ENCODE results near the gene LMO1.

The LMO1 gene

DNA sequence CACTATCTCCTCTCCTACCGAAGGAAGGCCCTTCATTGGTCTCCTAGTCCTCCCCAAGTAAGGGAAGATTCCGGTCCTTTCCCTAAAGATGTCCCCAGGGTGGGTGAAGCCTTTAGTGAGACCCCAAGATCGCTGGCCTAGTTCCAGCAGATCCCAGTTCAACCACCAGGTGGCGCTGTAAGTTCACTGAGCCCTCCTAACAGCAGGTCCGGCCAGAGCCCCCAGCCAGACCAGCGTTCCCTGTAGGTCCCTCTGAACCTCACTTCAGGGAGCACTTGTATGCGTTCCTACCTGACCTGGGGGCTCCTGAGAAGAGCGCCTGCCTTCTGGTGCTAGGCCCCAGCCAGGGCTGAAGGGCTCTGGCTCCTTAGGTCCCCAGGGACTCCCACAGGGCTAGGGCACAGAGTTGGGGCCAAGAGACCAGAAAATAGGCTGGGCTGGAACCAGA is 38.1 kb downstream of the LMO1 start:
- DNase-seq = peak; percentile 15

DNA sequence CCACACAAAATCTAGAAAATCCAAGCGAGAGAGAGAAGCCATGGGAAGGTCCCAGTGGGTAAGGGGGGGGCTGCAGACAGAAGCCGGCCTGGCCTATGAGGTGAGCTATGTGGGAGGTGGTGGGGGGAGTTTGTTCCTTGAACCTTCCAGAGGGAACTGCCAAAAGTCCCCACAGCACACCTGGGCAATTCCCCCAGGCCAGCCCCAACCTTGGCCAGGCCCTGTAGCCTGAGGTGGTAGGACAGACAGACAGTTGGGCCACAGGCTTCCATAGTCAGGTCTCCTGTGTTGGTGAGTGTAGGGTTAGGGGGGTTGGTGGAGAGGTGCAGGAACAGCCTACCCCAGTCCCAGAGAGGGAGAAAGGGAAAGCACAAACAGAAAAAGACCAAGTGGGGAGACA is 39.0 kb downstream of the LMO1 start:
- no peak for DNase-seq

DNA sequence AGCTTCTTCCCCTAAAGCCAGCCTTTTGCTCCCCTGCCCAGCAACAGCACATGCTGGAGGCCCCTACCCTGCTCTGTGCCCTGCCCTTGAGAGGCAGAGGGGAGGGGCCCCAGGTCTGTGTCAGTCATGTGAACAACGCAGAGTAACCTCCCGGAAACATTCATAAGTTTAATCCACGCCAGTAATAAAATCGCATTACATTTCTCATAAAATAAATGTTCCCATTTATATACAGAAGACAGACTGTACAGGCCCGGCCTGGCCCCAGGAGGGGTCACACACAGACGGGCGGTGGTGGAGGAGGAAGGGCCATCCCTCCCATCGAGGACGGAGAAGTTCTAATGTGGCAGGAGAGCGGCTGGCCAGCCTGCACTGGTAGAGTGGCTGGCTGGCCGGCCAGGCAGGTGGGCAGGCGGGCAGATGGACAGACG is 39.5 kb downstream of the LMO1 start:
- DNase-seq = no peak

DNA sequence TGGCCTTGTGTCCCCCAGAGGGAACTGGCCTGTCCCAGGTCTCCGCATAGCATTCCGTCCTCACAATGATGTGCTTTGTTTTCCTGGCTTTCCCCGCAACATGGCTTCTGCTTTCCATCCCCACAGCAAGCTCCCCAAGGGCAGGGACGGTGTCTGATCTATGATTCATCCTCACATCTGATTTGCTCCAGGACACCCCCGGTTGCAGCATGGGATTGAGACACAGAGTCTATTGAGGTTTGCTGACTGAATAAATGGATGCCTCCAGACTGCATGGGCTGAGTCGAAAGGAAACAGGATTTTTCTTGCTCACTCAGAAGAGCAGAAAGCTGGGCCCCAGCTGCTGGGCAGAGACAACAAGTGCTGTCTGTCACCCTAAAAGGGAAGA is 40.2 kb downstream of the LMO1 start:
- DNase-seq = no peak

DNA sequence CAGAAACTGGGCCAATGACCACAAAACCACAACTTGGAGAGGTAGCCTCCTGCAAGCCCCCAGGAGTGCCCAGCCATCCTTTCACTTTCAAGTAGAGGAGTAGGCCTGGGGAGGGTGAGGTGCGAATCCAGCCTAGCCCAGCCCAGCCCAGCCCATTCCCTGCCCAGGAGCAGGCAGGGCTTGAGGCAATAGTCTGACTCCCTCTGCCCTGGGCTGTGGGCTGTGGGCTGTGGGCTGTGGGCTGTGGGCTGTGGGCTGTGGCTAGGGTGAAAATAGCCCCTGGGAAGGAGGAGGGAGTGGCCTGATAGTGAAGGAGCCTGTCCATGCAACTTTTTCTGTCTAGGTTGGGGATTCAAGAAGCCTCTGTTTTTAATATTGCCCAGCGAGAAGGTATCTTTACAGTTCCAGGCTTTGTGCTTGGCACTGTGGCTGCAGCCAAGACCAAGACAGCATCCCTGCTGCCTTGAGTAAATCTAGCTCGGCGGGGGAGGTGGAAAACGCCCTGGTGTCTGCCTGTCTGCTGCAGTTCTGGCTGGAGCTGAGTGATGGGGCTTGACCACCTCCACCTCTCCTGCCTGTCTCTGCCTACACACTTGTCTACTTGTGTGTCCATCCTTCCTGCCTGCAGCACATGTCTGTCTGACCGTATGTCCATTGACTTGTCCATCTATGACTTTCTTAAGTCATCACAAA is 40.7 kb downstream of the LMO1 start:
- no peak for DNase-seq

DNA sequence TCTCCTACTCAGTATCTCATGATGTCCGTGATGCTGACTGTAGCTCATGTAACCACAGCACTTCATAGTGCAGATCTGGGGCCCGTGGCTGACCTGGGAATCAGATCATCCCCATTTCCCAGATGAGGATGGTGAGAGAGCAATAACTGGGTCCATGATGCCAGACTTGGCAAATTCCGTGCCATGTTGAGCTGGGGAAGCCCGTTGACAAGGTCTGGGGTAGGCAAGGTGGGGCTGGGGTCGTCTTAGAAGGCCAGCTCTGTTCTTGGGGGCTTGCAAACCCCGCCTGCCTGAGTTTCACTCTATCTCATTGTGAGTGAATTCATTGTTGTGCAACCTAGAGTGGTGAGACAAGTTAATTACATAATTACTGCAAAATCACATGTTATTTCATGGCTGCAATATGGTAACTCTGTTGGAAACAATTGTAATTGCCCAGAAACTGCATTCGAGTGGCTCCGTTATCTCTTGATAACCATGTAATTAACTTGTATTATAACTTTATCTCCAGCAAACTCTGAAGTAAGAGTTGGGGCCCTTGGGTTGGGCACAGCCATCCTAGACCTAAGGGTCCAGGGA is 41.7 kb downstream of the LMO1 start:
- DNase-seq = no peak

DNA sequence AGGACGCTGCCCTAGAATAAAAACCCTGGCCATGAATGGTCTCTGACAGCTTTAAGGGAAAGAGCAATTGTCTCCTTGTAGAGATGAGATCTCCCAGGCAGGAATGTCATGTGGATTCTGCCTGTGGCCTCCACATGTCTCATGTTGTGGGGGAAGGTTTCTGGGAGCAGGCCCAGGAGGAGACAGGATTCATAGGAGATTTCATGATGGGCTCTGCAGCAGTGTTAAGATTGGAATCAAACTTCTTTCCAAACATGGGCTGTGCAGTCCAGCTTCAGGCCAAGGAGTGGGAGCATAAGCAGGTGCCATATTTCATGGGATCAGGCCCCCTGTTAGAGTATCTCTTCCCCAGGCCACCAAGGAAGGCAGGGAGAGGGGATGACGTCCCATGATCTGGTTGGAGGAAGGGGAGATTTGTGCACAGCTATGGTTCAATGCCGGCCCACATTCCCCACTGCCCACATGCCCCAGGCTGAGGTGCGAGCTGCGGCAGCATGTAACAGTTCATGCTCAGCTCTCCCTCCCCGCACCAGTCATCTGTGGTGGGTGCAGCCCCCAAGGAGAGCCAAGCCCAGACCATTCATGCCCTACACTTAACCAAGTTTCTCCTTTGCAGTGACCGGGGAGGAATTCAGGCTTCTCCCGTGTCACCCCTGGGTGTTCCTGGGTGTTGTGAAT is 42.5 kb downstream of the LMO1 start:
- no peak for DNase-seq

DNA sequence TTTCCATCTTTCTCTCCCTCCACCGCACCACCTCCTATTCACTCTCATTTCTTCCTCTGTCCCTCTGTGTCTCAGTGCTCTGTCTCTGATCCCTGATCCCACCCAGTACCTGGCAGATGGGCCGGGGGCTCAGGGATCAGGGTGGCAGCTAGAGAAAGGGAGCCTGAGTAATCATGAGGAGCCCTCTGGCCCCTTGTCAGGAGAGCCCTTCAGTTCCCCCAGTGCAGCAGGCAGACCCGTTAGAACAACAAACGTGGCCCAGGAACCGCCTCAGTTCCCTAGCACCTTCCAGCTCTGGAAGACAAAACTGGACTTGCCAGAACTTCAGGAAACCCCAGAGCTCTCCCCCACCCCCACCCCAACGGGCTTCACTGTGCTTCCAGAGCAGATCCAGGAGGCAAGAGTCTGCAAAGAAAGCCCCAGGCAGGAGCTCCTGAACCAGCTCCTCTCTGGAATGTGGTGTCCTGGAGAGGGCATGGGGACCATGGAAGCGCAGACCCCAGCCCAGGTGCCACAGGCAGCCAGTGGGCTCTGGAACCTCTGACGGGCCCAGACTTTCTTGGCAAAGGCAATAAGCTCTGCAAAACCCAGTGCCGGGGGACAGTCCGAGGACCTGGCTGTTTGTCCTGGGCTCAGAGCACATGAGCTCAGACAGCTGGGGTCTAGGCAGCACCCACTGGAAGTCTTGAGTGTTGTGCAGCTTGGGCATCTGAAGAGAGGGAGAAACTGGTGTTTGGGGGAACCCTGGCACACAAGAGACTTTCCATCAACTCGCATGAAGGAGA is 43.2 kb downstream of the LMO1 start:
- no peak for DNase-seq

DNA sequence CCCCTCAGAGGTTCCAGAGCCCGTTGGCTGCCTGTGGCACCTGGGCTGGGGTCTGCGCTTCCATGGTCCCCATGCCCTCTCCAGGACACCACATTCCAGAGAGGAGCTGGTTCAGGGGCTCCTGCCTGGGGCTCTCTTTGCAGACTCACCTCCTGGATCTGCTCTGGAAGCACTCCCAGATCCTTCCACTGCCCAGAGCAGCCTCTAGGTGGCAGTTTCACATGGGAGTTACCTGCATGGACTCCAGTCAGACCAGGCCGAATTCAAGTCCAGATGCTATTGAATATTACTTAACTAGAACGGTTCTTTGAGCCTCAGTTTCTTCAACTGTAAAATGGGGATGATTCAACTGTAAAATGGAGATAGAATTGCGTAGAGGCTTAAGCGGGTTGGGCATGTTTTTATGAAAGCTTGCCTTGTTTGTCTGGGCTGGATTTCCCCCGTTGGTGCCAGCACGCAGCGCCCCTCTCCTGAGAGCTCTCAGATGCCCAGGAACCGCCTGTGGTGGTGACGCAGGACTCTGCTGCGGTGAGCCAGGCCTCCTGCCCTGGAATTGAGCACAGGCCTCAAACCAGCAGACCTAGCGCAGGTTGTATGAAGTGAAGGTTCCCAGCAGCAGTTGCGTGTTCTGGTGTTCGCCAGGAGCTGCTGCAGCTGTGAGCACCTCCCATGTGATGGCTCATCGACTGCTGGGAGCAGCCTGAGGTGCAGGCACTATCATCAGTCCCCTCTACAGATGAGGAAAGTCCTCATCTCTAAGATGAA is 44.2 kb downstream of the LMO1 start:
- DNase-seq = peak; percentile 53

DNA sequence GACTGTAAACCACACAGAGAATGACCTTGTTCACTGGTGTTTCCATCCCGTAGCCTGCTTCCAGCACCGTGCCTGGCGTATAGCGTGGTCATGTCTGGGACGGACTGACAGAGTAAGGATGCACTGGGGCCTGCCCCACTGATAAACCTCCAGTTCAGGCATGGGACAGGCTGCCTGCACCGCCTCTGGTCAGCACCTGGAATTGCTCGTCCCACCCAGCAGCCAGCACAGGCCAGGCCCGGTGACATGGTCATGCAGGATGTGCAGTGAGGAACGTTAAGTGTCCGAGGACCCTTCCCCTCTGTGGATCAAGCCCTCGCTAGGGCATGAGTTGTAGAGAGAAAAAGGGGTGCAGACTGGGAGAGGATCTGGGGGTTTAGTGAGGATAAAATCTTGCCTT is 44.8 kb downstream of the LMO1 start:
- no peak for DNase-seq

DNA sequence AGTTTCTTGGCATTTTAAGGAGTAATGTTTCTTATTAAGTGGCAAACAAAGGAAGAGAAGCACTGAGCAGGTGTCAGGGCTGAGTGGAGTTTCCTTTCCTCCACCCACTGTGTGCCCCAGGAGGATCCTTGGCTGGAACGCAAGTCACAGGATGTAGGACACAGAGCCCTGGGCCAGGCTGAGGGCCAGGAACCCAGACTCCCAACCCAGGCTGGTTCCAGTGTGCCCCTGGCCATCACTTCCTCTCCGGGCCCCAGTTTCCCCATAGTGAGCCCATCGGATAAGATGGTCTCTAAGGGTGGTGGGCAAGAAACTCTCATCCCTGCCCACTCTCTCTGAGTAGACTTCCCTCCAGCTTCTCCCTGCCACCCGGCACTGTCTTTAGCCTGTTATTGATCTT is 45.3 kb downstream of the LMO1 start:
- no peak for DNase-seq

DNA sequence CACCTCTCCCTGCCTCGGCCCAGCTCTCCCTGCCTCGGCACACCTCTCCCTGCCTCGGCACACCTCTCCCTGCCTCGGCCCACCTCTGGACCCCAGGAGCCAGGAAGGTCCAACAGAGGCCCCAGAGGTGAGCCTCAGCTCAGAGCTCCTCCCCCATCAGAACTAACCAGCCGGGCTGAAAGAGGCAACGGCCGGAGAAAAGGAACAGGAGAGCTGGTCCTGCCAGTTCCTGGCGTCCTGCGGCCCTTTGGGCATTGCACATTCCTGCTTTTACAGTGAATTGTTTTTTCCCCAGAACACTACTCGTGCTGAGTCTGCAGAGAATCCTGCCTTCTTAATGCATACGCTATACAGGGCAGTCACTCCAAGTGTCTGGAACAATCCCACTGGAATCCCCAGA is 45.8 kb downstream of the LMO1 start:
- DNase-seq = no peak

DNA sequence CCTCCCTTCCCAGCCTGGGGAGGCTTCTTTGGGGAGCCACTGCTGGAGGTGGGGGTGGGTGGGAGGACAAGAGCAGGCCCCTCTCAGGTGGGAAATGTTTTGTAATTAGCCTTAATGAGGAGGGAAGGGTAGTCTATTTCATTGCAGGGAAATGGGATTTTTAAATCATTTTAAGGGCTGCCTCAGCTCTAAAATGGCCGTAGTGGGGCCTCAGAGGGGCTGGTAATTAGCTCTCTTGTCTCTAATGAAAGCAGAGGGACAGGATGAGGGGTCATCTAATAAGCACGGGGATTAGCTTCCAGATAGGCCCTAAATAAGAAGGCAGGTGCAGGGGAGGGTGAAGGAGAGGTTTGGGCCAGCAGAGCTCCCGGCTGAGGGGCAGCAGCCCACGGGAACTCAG is 46.5 kb downstream of the LMO1 start:
- DNase-seq = no peak

DNA sequence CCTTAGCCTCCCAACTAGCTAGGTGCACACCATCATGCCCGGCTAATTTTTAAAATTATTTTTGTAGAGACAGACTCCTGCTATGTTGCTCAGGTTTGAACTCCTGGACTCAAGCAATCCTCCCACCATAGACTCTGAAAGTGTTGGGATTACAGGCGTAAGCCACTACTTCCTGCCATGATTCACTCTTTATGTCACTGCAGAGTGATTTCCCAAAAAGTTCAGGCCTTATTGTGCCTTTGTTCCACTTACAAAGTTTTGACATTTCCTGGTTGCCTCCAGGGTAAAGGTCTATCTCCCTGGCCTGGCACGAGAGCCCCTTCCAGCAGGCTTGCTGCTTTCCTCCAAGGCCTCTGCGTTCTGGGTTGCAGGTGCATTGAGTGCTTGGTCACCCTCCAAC is 50.3 kb downstream of the LMO1 start:
- DNase-seq = no peak

DNA sequence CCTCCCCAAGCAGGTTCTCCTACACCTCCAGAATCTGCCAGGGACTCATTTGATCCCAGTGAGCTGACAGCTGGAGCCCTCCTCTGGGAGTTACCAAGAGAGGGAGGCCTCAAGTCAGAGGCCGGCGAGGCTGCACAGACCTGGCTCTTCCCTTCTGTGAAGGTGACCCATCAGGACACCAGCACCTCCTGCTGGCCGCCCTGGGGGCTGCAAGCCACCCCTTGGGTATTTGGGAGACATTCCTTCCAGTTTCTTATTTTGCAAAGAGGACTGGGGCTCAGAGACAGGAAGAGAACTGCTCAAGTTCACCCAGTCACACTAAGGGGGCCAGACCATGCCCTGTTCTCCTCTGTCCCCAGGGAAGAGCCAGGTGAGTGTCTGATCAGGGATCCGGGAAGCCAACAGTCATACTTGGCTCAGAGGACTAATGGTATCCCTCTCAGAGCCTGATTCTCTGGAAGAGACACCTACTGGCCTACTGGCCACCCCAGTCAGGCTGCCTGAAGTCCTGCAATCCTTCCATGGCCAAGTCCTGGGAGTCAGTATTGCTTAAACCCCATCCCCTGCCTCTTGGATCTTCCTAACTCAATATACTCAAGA is 54.4 kb downstream of the LMO1 start:
- no peak for DNase-seq

DNA sequence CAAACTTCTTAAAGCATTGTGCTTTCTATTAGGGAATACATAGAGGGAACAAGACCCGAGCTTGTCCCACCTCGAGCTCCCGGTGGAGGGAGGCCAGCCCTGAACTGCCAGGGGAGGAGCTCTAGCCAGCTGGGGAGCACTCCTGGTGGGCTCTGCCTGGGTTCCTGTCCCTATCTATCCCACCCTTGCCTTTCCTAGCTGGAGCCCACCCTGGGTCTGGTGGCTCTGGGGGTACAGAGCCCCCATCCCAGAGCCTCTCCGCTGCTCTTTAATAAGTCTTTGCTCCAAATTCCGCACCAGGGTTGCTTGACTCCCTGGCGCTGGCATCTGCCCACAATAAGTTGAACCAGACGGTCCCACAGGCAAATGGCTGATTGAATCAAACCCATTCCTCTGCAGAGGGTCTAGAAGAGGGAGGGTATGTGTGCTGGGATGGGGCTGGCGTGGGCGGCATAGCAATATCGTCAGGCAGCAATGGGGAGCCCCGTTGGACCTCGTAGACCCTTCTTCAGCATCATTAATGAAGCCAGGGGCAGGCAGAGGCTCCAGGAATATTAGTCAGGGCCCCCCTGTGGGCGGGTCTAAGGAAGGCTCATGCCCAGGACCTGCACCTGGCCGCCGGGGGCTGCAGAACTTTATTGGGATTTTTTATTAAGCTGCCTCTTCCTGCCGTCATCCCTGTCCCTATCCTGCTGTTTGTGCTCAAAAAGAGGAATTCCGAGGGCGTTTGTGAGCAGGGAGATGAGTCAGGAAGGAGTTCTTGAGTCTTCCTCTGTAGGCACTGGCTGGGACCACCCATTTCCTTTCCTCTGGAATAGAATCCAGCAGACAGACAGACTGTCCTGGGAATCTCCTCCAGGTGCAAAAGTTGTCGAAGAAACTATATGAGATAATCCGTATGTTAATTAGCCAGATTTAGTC is 56.3 kb downstream of the LMO1 start:
- no peak for DNase-seq

DNA sequence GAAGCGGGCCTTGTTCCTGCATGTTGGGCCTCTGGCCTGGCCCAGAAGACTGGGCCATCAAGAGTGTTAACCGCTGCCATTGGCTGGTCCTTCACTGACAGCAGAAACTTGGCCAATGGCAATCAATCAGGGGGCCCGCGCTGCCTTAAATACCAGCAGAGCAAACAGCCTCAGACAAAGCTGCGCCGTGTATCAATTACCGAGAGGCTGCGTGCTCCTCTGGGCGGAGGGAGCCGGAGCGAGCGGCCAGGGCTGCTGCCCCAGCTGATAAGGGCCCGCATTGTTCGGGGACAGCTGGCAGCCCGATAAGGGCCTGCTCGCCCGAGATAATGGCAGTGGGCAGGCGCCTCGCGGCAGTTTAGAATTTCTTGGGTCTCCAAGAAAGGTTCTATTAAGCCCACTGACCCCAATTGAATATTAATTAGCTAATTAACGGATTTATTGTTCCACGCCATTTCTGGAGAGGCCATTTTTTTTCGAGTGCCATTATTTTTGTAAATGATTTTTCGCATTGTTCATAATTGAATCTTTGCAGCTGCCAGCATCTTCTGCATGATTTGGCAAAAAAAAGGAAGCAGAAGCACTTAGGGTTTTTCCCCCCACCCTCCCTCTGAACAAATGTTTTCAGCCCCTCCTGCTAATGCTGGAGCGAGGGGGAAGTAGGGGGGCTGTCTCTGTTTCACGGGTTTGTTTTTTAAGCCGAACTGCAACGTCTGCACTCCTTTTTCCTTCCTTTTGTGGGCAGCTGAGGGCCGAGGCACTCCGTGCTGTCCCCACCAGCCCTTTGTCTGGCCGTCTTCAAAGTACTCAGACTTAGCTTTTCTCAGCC is 57.2 kb downstream of the LMO1 start:
- DNase-seq = no peak

DNA sequence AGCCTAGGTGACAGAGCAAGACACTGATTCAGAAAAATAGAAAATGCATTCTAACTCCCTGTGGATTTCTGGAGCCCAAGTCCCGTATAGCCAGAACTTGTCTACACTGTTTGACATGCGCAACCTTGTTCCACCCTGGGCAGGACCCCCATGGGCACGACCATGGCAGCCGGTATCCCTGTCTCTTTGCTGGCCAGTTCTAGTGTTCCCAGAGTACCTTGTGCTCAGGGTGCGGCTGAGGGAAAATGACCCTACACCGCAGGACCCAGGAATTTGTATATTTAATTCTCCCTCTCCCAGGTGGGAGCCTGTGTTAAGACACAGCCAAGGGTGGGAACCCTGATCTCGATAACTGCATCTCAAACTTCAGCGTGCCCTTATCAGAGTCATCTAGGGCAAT is 58.1 kb downstream of the LMO1 start:
- DNase-seq = no peak

DNA sequence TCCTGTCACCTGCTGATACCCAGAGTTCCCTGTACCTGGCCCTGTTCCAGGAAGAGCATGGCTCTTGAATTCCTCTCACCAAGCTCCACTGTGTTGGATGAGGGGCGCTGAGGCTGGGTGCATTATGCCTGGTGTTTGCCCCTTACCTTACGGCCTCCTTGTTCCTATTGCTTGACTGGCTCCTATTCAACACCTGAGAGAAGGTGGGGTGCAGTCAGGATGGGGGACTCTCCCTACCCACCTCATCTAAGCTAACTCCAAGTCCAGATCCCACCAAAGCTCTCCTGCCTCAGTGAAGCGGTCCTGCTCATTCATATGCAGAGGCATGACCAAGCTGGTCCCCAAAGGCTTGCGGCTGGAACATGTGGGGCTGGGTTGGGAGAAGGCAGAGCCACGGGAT is 59.1 kb downstream of the LMO1 start:
- DNase-seq = no peak

DNA sequence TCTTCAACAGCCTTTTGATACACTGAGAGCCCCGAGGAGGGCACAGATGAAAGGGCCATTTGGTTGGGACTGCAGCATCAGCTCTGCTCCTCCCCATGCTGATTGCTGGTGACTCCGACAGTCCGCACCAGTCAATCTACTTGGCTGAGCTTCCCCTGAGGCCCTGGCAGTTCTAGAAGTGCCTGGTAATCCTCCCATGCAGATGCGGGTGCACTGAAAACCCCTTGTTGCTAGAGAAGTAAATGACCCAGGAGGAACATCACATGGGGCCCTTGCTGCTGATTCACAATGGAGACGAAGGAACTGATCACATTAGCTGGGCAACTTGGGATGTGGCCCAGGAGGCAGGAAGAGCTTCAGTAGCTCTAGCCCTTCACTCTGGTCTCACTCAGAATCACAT is 59.7 kb downstream of the LMO1 start:
- DNase-seq = no peak

DNA sequence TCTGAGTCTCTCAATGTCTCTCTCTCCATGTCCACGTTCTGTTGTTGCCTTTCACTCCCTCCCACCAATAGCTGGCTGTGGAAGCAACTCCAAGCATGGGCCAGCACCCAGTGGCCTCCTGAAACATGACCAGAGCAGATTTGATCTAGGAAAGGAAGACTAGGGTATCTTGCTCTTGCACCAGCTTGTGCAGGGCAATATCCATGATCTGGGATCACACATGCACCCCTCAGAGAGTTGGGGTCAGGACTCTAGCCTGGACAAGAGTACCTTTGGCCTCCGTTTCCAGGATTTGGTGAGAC is 60.3 kb downstream of the LMO1 start:
- no peak for DNase-seq
